HG02571 (cell line): ENCODE results near the gene RNF144A.

Experiments
- ATAC-seq: cut with Tn5 transposase; IDR thresholded peaks from one replicate; pipeline ENCODE4 v1.9.1; 2021; ENCODE audit warnings: mild to moderate bottlenecking, moderate library complexity; ENCODE audit not compliant: unreplicated experiment

RNF144A gene

DNA sequence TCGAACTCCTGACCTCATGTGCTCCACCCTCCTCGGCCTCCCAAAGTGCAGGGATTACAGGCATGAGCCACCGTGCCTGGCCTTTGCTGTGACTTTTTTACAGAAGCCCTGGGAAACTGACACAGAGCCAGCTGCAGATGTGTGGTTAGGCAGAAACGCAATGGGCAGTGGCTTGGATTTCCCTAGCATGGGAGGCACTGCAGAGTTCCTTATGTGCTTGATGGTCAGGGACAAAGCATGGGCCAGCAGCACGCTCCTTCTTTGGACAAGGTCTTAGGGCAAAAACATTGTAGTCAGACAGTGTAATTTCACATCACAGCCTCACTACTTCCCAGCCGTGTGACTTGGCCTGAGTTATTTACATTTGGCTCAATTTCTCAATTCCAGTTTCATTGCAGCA lies 153.9 kb downstream of the RNF144A start:
- ATAC-seq = no peak

DNA sequence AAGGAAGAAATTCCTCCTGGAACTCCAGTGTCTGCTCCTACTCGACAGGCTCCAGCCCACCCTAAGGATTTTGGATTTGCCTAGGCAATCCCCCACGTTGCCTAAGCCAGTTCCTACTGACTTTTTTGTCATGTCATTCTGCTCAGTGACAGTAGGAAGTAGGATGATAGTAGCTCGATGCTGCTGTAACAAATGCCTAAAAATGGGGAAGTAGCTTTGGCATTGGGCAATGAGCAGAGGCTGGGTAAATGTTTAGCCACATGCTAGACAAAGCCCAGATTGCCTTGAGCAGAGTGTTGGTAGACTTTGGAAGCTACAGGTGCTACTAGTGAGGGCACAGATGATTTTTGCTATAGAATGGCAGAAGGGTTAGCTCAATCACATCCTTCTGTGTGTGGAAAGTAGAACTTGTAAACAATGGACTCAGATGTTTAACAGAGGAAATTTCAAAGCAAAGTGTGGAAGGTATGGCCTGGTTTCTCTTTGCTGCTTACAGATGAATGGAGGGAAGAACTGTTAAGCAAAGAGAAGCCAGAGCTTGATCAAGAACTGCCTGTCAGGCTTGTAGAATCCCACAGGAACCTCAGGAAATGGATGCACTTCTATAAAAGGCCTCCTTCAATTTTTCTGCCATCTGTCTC lies 154.8 kb downstream of the RNF144A start:
- ATAC-seq = no peak

GRCh38 chr2:7073901-7074300 lies 156.7 kb downstream of the RNF144A start:
- no peak for ATAC-seq

- no peak for ATAC-seq
These were observed 158.6 kb downstream of the RNF144A start for GRCh38 chr2:7075834-7076233.

- ATAC-seq = no peak
These were observed 160.6 kb downstream of the RNF144A start for GRCh38 chr2:7077660-7078267.

DNA sequence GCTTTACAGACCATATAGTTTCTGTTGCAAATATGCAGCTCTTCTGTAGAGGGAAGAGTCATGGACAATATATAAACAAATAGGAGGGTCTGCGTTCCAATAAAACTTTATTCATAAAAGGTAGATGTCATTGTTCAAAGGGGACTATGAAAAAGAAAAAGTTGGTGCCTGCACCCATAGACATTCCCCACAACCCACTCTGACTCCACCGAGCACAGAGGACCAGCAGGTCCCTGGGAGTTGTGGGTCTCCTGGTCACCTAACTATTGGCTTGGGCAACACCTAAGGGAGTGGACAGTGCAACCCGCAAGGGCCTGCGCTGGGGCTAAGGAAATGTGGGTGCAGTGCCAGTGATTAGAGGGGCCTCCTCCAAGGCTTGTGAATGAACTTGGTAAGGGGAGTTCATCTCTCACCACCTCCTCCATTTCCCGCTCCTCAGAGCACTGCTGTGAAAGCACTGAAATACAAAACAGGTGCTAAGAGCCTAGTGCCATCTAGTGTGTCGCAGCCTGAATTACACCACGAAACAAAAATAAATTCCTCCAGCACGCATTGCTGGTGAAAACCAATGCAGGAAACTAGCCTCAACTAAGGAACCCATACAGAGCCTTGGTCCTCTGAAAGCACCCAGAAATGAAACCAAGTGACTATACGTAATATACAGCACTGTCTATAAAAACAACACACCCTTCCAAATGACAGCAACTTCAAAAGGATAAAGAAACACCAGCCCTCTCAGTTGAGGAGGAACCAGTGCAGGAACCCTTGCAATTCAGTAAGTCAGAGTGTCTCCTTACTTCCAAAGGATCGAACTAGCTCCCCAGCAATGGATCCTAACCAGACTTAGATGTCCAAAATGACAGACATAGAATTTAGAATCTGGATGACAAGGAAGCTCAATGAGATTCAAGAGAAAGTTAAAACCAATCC lies 166.6 kb downstream of the RNF144A start:
- ATAC-seq = no peak

GRCh38 chr2:7084601-7085000 lies 167.4 kb downstream of the RNF144A start:
- no peak for ATAC-seq

DNA sequence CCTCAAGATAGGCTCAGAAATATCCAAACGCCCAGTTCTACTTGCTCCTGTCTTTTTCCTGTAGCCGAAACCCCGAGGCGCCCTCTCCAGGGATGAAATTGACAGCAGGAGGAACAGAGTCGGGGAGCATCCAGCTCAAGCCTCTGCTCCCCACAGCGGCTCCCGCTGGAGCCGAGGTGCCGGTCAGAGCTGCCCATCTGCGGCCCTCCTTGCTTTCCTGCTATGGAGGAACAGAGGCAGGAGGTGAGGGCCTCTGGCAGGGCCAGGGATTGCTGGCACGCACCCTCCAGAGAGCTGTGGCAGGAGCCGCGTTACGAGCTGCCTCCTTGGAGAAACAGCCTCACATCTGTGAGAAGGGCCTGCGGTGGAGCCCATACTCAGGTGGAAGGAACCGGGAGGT lies 172.1 kb downstream of the RNF144A start:
- ATAC-seq = no peak

DNA sequence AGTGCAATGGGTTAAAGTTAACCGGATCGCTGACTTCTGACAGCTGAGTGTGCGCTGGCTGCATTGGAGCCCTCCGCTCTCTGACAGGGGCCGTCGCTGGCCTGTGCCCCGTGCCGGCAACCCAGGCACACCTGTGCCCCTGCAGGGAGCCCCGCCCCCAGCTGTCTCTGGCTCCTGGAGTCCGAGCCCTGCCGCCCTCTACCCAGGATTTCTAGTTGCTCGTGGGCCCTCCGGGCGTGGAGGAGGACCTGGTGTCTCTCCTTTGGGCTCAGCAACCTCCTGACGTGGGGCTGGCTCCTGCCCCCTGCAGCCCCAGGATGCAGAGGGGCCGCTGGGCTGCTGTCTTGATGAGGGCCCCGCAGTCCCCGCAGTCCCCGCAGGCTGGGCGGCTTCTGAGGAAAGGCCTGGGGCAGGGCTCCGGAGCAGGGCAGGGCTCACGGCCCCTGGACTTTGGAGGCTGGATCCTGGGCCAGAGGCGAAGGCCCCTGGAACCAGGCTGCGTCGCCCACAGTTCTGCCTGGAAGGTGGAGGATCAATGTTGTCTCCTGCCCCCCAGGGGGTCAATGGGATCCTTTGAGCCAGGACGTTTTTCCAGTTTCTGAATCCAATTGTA lies 172.8 kb downstream of the RNF144A start:
- ATAC-seq = no peak

DNA sequence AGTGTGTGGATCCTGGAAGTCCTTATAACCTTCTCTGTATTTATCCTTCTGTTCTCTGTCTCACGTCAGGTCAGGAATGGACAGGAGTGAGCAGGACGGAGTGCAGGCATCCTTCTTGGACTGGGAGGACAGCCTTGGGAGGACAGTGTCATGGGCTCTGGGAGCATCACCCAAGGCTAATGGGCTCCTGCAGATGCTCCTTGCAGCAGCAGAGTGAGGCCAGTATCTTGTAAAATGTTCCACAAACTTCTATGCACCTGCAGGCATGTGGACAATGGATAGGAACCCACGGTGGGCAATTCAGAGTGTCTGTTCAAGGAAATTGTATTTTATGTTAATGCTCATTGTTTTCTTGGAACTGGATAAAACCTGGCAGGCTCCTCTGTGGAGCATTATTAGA lies 176.2 kb downstream of the RNF144A start:
- ATAC-seq = no peak
